ENCODE measurements around the gene RAB1A. TPM values are rescaled to one million over a fixed set of nuclear protein-coding genes. Genes with fewer than 3 reads are reported as not detected.

RAB1A gene
- total and polyA plus RNA-seq, 2 of the 13 experiments (the other 11 are each of a cell fraction or from before 2014, with no cell fraction given), result 206 to 226 TPM

DNA sequence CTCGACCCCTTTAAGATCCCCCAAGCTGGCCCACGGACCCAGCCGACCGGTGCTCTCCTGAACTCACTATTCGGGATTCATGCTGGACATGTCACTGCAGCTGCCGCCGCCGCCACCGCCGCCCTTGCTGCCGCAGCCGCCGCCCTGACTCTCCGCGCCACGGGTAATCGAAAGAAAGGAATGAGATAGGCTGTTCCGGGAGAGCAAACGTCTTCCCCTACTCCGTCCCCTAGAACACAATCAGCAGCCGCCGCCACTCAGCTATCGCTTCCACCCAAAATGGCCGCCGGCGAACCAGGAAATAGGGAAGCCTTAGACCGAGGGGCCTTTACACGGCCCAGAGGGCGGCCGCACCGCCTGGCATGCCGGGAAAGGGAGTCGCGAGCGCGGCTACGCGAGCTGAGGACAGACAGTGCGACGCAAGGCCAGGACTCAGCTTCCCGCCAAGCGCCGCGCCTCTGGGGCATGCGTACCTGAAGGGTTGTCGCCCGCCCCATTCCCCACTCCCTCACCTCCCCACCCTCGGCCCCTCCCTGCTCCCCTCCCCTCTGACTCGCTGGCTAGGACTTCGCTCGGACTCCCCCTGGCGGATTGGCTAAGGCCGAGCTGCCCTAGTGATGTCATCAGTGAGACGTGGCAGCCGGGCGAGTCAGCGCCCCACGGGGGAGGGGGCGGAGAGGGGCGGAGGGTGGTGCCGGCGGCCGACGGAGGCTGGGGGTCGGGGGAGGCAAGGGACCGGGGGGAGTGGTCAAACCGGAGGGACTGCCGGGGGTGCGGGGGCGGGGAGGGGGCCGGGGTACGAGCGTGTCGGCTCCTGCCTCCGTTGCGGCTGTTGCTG, at the start of gene RAB1A (continued):
- TF ChIP-seq HMGXB4 (CRISPR knock-in tag; IDR thresholded peaks at IDR 0.05; ENCODE audit: borderline replicate concordance in 1 of 2, low read depth in 1 of 2) (peak; percentile 52 to 63), ZNF781 (CRISPR knock-in tag; IDR thresholded peaks at IDR 0.05; ENCODE audit: borderline replicate concordance, not compliant biosample characterization) (no peak), ZNF660 (CRISPR knock-in tag; IDR thresholded peaks at IDR 0.05; ENCODE audit: borderline replicate concordance, low read depth) (no peak), HNRNPL (IDR thresholded peaks at IDR 0.05; ENCODE audit: low read depth, low read length) (no peak), THAP11 (CRISPR knock-in tag; IDR thresholded peaks at IDR 0.05) (peak; percentile 98), ZNF639 (CRISPR knock-in tag; conservative IDR thresholded peaks at IDR 0.05) (no peak; the same call in 1 of the 2 replicates), KLF11 (CRISPR knock-in tag; IDR thresholded peaks at IDR 0.05) (peak; percentile 51; the same call in 1 of the 2 replicates), ZNF264 (CRISPR knock-in tag; IDR thresholded peaks at IDR 0.05) (no peak), CEBPG (CRISPR knock-in tag; IDR thresholded peaks at IDR 0.05) (peak; percentile 46; the same call in 1 of the 2 replicates), ZNF503 (CRISPR knock-in tag; IDR thresholded peaks at IDR 0.05) (no peak), ONECUT2 (CRISPR knock-in tag; IDR thresholded peaks at IDR 0.05) (no peak), SATB2 (CRISPR knock-in tag; IDR thresholded peaks at IDR 0.05) (no peak), ZNF451 (CRISPR knock-in tag; IDR thresholded peaks at IDR 0.05) (no peak), RFX1 (IDR thresholded peaks at IDR 0.05) (no peak), SP140L (CRISPR knock-in tag; IDR thresholded peaks at IDR 0.05; ENCODE audit: borderline replicate concordance) (0 out of 2 replicates have a peak, but pooled peaks have one; percentile 32), AKAP8 (CRISPR knock-in tag; IDR thresholded peaks at IDR 0.05) (0 out of 2 replicates have a peak, but pooled peaks have one; percentile 31)
- TF ChIP-seq, protein P1, sequence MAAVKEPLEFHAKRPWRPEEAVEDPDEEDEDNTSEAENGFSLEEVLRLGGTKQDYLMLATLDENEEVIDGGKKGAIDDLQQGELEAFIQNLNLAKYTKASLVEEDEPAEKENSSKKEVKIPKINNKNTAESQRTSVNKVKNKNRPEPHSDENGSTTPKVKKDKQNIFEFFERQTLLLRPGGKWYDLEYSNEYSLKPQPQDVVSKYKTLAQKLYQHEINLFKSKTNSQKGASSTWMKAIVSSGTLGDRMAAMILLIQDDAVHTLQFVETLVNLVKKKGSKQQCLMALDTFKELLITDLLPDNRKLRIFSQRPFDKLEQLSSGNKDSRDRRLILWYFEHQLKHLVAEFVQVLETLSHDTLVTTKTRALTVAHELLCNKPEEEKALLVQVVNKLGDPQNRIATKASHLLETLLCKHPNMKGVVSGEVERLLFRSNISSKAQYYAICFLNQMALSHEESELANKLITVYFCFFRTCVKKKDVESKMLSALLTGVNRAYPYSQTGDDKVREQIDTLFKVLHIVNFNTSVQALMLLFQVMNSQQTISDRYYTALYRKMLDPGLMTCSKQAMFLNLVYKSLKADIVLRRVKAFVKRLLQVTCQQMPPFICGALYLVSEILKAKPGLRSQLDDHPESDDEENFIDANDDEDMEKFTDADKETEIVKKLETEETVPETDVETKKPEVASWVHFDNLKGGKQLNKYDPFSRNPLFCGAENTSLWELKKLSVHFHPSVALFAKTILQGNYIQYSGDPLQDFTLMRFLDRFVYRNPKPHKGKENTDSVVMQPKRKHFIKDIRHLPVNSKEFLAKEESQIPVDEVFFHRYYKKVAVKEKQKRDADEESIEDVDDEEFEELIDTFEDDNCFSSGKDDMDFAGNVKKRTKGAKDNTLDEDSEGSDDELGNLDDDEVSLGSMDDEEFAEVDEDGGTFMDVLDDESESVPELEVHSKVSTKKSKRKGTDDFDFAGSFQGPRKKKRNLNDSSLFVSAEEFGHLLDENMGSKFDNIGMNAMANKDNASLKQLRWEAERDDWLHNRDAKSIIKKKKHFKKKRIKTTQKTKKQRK (IDR thresholded peaks at IDR 0.05; ENCODE audit: low read length), result no peak
- TF ChIP-seq, protein P2, sequence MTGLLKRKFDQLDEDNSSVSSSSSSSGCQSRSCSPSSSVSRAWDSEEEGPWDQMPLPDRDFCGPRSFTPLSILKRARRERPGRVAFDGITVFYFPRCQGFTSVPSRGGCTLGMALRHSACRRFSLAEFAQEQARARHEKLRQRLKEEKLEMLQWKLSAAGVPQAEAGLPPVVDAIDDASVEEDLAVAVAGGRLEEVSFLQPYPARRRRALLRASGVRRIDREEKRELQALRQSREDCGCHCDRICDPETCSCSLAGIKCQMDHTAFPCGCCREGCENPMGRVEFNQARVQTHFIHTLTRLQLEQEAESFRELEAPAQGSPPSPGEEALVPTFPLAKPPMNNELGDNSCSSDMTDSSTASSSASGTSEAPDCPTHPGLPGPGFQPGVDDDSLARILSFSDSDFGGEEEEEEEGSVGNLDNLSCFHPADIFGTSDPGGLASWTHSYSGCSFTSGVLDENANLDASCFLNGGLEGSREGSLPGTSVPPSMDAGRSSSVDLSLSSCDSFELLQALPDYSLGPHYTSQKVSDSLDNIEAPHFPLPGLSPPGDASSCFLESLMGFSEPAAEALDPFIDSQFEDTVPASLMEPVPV (CRISPR knock-in tag; IDR thresholded peaks at IDR 0.05), result peak; percentile 70; the same call in 1 of the 2 replicates
